HG02840 (cell line): Measurements from ENCODE around the gene ZNF888.
A peak's percentile ranks its signal among the peaks of the same experiment; 100 is the strongest.
"Not testable (repeated sequence)": the region's sequence is repeated elsewhere in the genome, so short reads cannot be mapped to it uniquely, and the experiment has no call there.

Source experiments
- ATAC-seq: cut with Tn5 transposase; IDR thresholded peaks from one replicate; pipeline ENCODE4 v1.9.1; 2021; ENCODE audit warnings: mild to moderate bottlenecking, moderate library complexity, moderate number of reproducible peaks; ENCODE audit not compliant: unreplicated experiment, low FRiP score

The ZNF888 gene

DNA sequence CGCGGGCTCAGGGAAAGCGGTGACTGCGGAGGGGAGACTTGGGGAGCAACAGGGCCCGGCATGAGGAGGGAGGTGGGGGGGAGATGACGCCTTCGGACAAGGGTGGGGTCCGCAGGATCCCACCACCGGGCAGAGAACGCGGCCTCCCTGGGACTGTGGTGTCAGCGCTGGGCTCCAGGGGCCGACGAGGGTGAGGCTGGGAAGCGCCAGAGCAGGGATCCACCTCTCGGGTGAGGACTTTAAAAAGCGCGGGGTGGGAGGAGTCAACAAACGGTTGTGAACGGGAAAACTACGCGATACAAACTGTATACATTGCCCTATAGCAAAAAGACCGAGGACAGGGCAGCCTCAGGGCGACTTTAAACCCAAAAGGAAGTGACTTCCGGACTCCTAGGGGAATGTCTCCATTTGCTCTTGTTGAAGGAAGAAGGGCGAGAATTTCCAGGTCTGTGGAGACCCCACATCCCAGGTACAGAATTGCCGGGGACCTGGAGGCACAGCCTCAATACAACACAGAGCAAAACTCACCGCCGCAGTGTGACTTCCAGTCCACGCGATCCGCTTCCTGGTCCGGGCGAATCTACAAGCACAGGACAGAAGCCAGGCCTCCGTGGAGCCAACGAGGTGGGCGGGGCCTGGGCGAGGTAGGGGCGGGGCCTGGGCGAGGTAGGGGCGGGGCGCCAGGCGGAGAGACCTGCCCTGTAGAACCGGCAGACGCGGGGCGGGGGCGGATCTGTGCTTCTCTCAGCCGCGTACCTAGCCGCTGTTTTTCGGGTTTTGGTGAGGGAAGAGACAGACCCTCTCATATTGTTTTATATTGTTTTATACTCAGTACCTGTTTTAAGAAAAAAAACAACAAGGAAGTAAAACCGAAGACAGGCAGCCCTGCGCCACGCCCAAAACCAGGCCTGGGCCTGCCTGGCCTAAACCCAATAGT is at the start of gene ZNF888:
TSS of gene ZNF888 (minus strand) at position 588 of the 937 bp plus-strand sequence. CDS start 5,555 bp downstream, outside the sequence.
- ATAC-seq = peak; percentile 93

DNA sequence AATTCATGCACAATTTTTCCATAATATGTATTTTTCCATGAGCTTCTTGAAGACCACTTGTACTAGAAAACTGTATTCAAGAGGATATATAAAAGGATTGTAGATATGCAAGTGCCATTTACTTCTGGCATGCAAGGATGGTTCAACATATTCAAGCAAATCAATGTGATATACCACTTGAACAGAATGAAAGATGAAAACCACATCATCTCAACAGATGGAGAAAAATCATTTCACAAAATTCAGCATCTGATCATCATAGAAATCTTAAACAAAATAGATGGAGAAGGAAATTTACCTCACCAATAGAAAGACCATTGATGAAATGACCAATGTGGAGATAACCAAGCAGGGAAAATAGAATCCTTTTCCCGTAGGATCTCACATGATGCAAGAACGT is 44.5 kb upstream of the ZNF888 start:
- no peak for ATAC-seq

DNA sequence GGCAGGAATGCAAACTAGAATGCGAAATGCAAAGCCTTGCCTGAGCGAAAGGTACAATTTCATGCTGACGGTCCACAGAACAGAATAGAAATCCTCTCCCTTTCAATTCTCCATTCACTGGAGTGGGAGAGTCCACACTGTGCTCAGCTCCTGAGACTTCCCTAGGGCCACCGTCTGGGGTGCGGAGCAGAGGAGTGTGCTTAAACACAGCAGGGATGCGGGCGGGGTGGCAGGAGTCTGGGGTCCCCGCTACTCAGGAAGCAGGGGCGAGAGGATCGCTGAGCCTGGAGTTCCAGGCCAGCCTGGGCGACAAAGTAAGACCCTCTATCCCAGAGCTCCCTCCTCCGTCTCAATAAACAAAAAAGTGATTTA is 40.0 kb upstream of the ZNF888 start:
- peak; percentile 19 for ATAC-seq

DNA sequence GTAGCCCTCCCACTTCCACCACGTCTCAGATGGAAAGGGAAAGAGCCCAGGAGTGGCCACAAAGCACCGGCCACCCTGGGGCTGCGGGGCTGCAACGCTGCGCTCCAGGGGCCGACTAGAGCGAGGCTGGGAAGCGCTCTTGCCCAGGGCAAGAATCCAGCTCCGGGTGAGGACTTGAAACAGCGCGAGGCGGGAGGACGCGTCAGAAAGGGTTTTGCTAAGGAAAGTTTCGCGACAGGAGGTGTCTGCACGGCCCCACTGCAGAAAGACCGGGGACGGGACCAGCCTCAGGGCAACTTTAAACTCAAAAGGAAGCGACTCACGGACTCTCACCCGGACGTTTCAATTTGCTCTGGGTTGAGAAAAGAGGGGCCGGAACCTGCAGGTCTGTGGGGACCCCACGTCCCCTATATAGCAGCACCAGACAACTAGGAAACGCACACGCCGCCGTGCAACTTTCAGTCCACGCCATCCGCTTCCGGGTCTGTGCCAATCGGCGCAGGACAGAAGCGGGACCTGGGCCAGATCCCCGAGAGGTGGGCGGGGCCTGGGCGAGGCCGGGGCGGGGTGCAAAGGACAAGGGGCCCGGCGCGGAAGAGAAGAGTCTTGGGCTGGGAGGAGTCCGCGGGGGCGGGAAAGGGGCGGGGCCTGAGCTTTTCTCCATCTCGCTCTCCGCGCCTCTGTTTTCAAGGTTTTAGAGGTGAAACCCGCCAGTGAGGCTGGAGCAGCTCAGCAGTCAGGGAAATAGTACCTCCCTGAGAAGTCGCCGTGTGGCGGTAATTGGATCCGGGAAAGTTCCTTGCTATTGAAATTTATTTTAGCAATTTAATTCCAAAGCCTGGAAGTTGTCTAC is 39.4 kb upstream of the ZNF888 start, which contains the start of gene ZNF816:
TSS of gene ZNF816 (minus strand) at position 488 of the 853 bp plus-strand sequence. CDS start 6,792 bp downstream, outside the sequence.
- peak; percentile 98 for ATAC-seq

DNA sequence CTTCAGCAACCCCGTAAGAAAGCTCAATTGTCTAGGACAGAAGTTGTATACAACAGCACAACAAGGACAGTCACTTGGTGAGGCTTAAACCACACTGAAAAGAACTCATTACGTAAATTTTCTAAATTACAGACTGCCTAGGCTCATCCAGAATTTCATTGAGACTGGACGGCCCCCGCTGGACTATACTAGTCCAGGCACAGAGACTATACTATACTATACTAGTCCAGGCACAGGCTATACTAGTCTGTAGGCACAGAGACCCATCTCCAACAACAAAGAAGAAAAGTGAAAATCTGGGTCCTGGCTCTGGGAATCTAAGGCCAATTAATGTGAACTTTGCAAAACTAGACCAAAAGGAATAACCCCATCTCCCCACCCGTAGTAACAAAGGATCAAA is 38.8 kb upstream of the ZNF888 start:
- ATAC-seq = no peak

DNA sequence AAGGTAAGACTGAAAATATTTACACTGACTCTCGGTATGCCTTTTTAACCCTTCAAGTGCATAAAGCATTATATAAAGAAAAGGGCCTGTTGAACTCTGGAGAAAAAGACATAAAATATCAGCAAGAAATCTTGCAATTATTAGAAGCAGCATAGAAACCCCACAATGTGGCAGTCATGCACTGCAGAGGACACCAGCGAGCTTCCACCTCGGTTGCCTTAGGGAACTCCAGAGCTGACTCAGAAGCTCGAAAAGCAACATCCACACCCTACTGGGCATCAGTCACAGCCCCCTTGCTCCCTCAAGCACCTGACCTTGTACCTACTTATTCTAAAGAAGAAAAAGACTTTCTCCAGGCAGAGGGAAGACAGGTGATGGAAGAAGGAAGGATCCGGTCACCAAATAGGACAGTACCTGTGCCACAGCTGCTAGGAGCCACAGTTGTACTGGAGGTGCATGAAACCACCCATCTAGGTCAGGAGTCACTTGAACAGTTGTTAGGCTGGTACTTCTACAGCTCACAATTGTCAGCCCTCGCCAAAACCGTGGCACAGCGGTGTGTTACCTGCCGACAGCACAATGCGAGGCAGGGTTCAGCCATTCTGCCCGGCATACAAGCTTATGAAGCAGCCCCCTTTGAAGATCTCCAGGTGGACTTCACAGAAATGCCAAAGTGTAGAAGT is 36.5 kb upstream of the ZNF888 start:
- ATAC-seq = no peak

DNA sequence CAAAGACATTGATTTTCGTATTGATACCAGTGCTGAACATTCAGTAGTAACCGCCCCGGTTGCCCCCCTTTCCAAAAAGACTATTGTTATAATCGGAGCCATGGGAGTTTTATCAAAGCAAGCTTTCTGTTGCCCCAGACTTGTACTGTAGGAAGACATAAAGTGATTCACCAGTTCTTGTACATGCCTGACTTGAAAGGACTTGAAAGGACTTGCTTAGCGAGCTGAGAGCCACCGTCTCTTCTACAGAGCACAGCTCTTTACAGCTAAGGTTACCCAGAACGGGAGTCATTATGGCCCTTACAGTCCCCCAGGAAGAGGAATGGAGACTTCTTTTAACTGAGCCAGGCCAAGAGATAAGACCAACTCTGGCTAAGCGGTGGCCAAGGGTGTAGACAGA is 34.4 kb upstream of the ZNF888 start:
- no peak for ATAC-seq

DNA sequence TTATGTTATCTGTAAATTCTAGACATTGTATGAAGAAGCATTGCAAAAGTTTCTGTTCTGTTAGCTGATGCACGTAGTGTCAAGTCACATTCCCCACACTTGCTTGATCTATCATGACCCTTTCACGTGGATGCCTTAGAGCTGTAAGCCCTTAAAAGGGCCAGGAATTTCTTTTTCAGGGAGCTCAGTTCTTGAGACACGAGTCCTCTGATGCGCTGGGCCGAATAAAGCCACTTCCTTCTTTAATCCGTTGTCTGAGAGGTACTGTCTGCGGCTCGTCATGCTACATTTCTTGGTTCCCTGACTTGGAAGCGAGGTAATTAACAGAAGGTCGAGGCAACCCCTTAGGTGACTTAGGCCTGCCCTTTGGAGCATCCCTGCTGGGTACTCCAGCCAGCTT is 33.7 kb upstream of the ZNF888 start:
- ATAC-seq = no peak

DNA sequence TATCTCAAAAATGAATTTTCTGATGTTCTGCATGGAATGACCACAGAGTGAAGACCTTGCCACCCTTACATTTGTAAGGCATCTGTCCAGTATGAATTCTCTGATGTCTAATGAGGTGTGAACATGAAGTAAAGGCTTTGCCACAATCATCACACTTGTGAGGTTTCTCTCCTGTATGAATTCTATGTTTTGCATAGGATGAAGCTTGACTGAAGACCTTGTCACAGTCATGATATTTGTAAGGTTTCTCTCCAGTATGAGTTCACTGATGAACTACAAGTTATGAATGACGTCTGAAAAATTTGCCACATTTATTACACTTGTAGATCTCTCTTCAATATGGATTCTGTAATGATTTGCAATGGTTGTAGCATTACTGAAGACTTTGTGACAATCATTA is 26.2 kb upstream of the ZNF888 start:
- ATAC-seq = no peak

DNA sequence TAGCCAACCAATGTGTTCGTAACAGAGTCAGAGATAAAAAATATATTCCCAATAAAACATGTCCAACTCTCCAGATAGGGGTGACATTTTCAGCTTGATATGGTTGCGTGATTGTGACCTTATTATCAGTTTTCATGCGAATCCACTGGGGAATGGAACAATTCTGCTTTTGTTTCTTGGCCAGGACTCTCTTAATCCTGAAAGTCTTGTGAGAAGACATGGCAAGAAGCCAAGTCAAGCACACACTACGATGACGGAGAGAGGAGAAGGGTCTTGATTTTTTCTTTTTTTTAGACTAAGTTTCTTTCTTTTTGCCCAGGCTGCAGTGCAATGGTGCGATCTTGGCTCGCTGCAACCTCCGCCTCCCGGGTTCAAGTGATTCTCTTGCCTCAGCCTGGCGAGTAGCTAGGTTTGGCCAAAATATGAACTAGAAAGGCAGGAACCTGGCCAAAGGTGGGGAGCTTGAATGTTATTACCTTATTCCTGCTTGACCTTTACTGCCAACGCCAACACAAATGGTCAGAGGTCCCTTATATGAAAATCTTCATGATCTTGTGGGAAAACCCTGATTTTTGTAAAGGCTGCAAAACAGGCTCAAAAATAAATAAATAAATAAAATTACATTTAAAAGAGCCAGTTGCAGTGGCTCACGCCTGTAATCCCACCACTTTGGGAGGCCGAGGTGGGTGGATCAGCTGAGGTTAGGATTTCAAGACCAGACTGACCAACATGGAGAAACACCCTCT is 25.0 kb upstream of the ZNF888 start:
- no peak for ATAC-seq

DNA sequence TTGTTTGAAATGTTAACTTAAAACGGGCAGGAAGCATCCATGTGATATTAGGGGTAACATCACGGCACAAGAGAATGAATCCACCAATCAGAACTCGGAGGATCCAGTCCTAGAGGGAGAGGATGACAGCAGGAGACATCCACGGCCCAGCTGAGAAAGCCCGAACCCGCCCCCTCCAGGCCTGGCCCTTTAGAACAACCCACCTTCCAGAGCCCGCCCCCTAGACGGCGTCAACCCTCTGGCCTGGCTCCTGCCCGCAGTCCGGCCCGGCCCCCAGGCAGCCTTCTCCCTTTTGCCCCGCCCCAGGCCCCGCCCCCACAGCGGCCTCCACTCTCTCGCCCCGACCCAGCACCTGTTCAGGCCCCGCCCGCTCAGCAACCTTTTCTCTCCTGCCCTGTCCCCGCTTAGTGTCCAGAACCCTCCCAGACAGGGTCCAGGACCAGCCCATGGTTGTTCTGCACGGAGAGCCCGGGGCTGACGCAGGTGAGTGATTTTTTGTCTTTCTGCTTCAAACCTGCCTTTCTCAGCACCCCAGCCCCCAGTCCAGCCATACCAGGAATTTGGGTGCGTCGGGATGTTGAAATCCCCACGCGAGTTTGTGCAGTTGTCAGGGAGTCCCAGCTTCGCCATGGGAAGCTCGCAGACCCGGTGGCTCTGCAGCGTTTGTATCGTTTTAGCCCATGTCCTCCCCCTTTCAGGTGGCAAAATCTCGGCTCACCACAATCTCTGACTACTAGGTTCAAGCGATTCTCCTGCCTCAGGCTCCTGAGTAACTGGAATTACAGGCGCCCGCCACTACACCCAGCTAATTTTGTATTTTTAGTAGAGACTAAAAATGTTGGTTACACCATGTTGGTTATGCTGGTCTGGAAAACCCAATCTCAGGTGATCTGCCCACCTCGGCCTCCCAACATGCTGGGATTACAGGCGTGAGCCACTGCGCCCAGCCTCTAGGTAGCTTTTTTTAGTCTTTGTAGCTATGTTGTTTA is 23.4 kb upstream of the ZNF888 start:
- ATAC-seq = no peak

DNA sequence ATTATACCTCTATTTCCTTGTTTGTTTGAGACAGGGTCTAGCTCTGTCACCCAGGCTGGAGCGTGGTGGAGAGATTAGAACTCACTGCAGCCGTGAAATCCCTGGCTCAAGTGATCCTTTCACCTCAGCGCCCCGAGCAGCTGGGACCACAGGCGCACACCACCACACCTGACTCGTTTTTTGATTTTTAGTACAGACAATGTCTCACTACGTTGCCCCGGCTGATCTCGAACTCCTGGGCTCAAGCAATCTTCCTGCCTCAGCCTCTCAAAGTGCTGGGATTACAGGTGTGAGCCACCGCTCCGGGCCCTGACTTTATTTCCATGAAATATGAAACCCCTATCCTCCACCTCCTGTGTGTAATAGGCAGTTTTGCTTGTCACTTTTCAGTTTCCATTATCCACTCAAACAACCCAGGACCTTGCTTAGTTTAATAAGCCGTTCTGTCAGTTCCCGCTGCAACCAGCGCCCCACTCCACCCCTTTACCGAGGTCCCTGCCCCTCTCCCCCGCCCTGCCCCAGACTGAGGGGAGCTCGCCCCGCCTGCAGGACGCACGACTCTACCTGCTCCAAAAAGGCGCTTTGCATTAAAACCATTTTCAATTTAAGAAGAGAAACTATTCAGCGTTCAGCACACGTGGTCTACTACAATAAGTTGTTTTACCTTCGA is 22.6 kb upstream of the ZNF888 start:
- no peak for ATAC-seq

DNA sequence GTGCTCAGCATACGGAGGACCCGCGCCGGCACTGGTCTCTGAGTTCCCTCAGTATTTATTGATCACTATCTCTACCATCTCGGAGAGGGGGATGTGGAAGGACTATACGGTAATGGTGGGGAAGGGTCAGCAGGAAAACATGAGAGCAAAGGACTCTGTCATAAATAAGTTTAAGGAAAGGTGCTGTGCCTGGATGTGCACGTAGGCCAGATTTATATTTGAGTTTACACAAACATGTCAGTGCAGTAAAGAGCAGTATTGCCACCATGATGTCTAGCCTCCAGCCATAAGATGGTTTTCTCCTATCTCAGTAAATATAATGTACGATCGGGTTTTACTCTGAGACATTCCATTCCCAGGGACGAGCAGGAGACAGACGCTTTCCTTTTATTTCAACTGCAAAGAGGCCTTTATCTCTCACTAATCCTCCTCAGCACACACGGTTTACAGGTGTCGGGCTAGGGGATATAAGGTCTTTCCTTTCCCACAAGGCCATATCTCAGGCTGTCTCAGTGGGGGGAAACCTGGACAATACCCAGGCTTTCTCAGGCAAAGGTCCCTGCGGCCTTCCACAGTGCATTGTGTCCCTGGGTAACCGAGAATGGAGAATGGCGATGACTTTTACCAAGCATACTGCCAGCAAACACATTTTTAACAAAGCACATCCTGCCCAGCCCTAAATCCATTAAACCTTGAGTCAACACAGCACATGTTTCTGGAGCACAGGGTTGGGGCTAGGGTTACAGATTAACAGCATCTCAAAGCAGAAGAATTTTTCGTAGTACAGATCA is 21.7 kb upstream of the ZNF888 start:
- ATAC-seq = not testable (repeated sequence)

DNA sequence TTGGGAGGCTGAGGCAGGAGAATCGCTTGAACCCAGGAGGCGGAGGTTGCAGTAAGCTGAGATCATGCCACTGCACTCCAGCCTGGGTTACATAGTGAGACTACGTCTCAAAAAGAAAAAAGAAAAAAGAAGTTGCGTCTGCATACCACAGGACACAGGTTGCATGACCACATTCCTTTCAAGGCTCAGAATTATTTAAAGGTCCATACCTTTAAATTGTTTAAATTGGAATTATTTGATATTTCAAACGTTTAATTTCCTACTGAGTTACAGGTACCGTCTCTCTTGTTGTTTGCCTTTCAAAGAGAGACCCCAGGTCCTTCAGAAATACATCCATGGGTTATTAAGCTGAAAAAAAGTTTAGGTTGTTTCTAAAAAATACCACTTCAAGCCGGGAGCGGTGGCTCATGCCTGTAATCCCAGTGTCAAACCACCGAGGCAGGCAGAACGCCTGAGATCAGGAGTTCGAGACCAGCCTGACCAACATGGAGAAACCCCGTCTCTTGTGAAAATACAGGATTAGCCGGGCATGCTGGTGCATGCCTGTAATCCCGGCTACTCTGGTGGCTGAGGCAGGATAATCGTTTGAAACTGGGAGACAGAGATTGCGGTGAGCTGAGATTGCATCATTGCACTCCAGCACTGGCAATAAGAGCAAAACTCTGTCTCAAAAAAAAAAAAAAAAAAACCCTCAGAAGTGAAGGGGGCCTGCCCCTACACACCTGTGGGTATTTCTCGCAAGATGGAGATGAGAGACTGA is 20.8 kb upstream of the ZNF888 start:
- ATAC-seq = no peak

DNA sequence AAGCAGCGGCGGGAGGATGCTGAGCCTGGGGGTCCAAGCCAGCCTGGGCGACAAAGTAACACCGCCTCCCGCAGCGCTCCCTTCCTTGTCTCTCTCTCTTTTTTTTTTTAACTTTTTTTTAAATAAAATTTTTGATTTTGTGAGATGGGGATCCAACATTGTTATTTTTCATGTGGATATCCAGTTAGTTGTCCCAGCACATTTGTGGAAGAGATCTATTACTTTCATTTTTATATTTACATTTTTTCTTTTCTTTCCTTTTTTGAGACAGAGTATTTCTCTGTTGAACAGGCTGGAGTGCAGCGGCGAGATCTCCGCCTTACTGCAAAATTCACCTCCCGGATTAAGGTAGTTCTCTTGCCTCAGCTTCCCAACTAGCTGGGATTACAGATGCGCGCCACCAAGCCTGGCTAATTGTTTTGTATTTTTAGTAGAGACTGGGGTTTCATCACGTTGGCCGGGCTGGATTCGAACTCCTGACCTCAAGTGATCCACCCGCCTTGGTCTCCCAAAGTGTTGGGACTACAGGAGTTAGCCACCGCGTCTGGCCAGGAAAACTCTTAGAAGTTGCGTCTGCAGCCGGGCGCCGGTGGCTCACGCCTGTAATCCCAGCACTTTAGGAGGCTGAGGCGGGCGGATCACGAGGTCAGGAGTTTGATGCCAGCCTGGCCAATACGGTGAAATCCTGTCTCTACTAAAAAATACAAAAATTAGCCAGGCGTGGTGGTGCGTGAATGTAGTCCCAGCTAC is 20.1 kb upstream of the ZNF888 start:
- peak; percentile 7 for ATAC-seq
